ENCODE results near the gene C9orf85. TPM values are rescaled to one million over a fixed set of nuclear protein-coding genes. Genes with fewer than 3 reads are reported as not detected.

The C9orf85 gene
- total RNA-seq, 1 experiment from 2014 or later = 9.8 TPM

- CTCF ChIA-PET = interaction anchor here (0.7 to 1.1 kb wide), 2 partner anchors 90 to 169 kb away, joined by 3 to 10 read pairs; no protein-coding TSS in a partner anchor
- no peak for DNase-seq
- H3K27ac Mint-ChIP-seq (ENCODE audit: unreplicated experiment) = no peak overlapping the region
- BruUV-seq (replicated peaks) = no TSS peak
- H3K4me1 Mint-ChIP-seq (ENCODE audit: low read depth, unreplicated experiment) = no peaks in the 10 kb centered on the region
- intact Hi-C loops (cut with micrococcal nuclease; ENCODE audit: unreplicated experiment) = loop anchor here (5.0 kb wide), 1 partner anchor 544 kb away; no protein-coding TSS in a partner anchor
- H3K4me3 Mint-ChIP-seq (ENCODE audit: low read depth, unreplicated experiment) = no peak overlapping the region
- no peaks in the 10 kb centered on the region for H3K9me3 Mint-ChIP-seq (ENCODE audit: low read depth, unreplicated experiment)
- TF ChIP-seq CTCF (IDR thresholded peaks at IDR 0.05; ENCODE audit: unreplicated experiment) = no peak
- no peaks in the 10 kb centered on the region for H3K27me3 Mint-ChIP-seq (ENCODE audit: unreplicated experiment)
- peaks cover 5% of the 10 kb centered on the region for H3K36me3 Mint-ChIP-seq (ENCODE audit: insufficient read depth, unreplicated experiment)
Observed at GRCh38 chr9:71975833-71976232, 64.4 kb downstream of the C9orf85 start.

- no peaks in the 10 kb centered on the region for H3K27me3 Mint-ChIP-seq (ENCODE audit: unreplicated experiment)
- no peak overlapping the region for H3K4me3 Mint-ChIP-seq (ENCODE audit: low read depth, unreplicated experiment)
- DNase-seq = no peak
- CTCF ChIA-PET = interaction anchor here (0.6 kb wide), 1 partner anchor 62 kb away, joined by 3 read pairs; no protein-coding TSS in a partner anchor
- H3K27ac Mint-ChIP-seq (ENCODE audit: unreplicated experiment) = no peak overlapping the region
- peaks cover 5% of the 10 kb centered on the region for H3K36me3 Mint-ChIP-seq (ENCODE audit: insufficient read depth, unreplicated experiment)
- intact Hi-C loops (cut with micrococcal nuclease; ENCODE audit: unreplicated experiment) = loop anchor here (1.0 to 5.0 kb wide), 2 partner anchors 171 to 545 kb away; no protein-coding TSS in a partner anchor
- H3K9me3 Mint-ChIP-seq (ENCODE audit: low read depth, unreplicated experiment) = no peaks in the 10 kb centered on the region
- TF ChIP-seq CTCF (IDR thresholded peaks at IDR 0.05; ENCODE audit: unreplicated experiment) = no peak
- no peaks in the 10 kb centered on the region for H3K4me1 Mint-ChIP-seq (ENCODE audit: low read depth, unreplicated experiment)
- BruUV-seq (replicated peaks) = no TSS peak
Observed at GRCh38 chr9:71977003-71977402, 65.6 kb downstream of the C9orf85 start.

GRCh38 chr9:71980266-71981190, 69.1 kb downstream of the C9orf85 start:
- no peaks in the 10 kb centered on the region for H3K36me3 Mint-ChIP-seq (ENCODE audit: insufficient read depth, unreplicated experiment)
- H3K27ac Mint-ChIP-seq (ENCODE audit: unreplicated experiment) = no peak overlapping the region

GRCh38 chr9:71981944-71982343, 70.5 kb downstream of the C9orf85 start:
- H3K36me3 Mint-ChIP-seq (ENCODE audit: insufficient read depth, unreplicated experiment) = no peaks in the 10 kb centered on the region
- DNase-seq = no peak
- CTCF ChIA-PET = no interaction called here
- H3K27ac Mint-ChIP-seq (ENCODE audit: unreplicated experiment) = no peak overlapping the region
- TF ChIP-seq CTCF (IDR thresholded peaks at IDR 0.05; ENCODE audit: unreplicated experiment) = no peak
- H3K27me3 Mint-ChIP-seq (ENCODE audit: unreplicated experiment) = no peaks in the 10 kb centered on the region
- BruUV-seq (replicated peaks) = no TSS peak
- no peak overlapping the region for H3K4me3 Mint-ChIP-seq (ENCODE audit: low read depth, unreplicated experiment)
- H3K4me1 Mint-ChIP-seq (ENCODE audit: low read depth, unreplicated experiment) = peaks cover 14% of the 10 kb centered on the region
- no peaks in the 10 kb centered on the region for H3K9me3 Mint-ChIP-seq (ENCODE audit: low read depth, unreplicated experiment)
- intact Hi-C loops (cut with micrococcal nuclease; ENCODE audit: unreplicated experiment) = no loop called here

More at GRCh38 chr9:71980266-71981190, 69.1 kb downstream of the C9orf85 start:
- intact Hi-C loops (cut with micrococcal nuclease; ENCODE audit: unreplicated experiment) = no loop called here
- H3K4me3 Mint-ChIP-seq (ENCODE audit: low read depth, unreplicated experiment) = no peak overlapping the region
- TF ChIP-seq CTCF (IDR thresholded peaks at IDR 0.05; ENCODE audit: unreplicated experiment) = no peak
- no TSS peak for BruUV-seq (replicated peaks)
- H3K9me3 Mint-ChIP-seq (ENCODE audit: low read depth, unreplicated experiment) = no peaks in the 10 kb centered on the region
- no peak for DNase-seq
- H3K4me1 Mint-ChIP-seq (ENCODE audit: low read depth, unreplicated experiment) = peaks cover 14% of the 10 kb centered on the region
- CTCF ChIA-PET = interaction anchor here (0.7 to 1.0 kb wide), 2 partner anchors 44 to 115 kb away, joined by 3 to 5 read pairs; no protein-coding TSS in a partner anchor
- H3K27me3 Mint-ChIP-seq (ENCODE audit: unreplicated experiment) = no peaks in the 10 kb centered on the region

Measured in Calu3 (cell line).